NCI-H526 treated with DMSO at 0.1 percent for 48 hours (cell line): ENCODE measurements around the gene KDM5A.
"Not testable (repeated sequence)": the region's sequence is repeated elsewhere in the genome, so short reads cannot be mapped to it uniquely, and the experiment has no call there.

ENCODE experiments used
- DNase-seq: peaks from one replicate; lab custom pipeline; 2025; lab: John Stamatoyannopoulos, UW

Gene KDM5A

DNA sequence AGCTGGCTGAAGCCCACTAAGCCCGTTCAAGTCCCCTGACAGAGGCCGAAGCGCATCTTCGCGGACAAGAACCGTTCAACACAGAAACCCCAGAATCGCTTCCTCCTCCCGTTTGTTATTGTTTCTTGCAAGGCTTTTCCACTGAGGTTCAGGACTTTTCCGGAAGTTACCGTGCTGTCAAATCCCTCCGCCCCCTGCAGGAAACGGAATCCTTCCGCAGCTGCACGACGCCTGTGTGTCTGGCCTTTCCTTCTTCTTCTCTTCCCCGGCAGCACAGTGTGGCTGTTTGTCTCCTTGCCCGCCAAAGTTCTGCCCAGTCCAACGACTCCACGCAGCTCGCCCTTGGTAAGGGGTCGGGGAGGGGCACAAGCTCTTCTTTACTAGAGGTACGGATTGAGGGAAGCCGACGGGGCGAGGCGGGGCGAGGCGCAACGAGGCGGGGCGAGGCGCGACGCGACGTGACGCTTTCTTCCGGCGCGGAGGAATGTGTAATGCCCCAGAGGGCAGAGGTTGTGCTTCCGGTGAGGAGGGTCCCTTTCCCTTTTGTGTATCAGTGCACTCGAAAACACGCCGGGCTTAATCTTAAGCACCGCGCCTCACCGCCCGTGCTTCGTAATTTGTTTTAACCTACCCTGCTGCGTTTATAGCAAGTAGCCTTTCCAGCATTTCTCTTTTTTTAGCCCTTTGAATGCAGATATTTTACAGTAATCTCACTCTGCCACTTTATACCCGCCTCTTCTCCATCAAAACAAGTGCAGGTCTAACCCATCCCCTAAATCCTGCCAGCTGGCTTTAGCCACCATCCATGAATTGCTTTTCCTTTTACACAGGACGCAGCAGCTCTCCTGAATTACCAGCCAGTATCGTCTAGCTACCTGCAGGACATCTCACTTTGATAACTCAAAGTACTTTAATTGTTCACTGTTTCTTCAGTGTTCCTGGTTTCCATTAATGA, at the start of gene KDM5A:
Gene KDM5A (minus strand): TSS at position 179 of the 955 bp plus-strand sequence. CDS start 229 bp downstream, outside the sequence.
- no peak for DNase-seq

DNA sequence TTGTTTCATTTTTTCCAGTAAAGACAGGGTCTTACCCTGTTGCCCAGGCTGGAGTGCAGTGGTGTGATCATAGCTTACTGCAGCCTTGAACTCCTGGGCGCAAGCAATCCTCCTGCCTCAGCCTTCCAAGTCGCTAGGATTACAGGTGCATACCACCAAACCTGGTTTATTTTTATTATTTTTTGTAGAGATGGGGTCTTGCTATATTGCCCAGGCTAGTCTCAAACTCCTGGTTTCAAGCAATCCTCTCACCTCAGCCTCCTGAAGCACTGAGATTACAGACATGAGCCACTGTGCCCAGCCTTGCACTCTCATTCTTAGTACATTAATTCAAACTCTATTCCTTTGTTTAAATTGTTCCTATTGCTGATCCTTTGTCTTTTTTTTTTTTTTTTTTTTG, 46.6 kb upstream of the KDM5A start:
- DNase-seq: not testable (repeated sequence)

DNA sequence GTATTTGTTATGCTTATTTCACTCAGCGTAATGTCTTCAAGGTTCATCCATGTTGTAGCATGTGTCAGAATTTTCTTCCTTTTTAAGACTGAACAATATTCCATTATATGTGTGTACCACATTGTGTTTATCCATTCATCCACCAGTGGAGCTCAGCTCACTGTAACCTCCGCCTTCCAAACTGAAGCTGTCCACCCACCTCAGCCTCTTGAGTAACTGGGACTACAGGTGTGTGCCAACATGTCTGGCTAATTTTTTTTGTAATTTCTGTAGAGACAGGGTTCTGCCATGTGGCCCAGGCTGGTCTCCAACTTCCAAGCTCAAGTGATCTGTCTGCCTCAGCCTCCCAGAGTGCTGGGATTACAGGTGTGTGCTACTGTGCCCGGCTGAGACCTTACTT, 33.4 kb upstream of the KDM5A start:
- DNase-seq: no peak

DNA sequence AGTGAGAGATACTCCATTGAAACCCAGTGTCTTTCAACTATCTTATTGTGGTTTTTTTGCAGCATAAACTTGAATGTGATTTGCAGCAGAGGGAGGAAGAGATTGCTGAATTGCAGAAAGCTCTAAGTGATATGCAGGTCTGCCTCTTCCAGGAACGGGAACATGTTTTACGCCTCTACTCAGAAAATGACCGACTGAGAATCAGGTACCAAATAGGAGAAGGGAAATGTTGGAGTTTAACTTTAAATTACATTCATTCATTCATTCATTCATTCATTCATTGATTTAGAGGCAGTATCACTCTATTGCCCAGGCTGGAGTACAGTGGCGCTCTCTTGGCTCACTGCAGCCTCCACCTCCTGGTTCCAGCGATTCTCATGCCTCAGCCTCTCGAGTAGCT, 29.3 kb upstream of the KDM5A start:
- DNase-seq: no peak

- no peak for DNase-seq
Measured at GRCh38 chr12:414859-415258, 25.7 kb upstream of the KDM5A start.

DNA sequence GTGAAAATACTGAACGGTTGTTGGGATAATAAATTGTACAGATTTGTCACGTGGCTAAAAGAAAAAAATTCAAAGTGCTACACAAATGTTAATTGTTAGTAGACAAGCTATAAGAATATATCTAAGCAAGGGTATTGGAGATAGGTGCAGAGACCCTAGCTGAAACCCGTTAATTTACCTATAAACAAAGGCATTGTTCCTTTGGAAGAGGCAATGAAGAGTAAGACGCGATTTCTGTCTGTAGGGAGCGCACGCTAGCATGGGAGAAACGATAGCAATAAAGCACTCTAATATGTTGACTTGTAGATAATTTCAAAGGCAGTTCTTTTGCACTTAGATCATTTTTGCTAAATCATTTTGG, 12.9 kb upstream of the KDM5A start:
- no peak for DNase-seq

- DNase-seq: no peak
Measured at GRCh38 chr12:401235-402028, 12.3 kb upstream of the KDM5A start, which contains the start of gene CCDC77. CCDC77 (plus strand) TSS chr12:401644; CDS start chr12:409384, 7,740 bp downstream.

DNA sequence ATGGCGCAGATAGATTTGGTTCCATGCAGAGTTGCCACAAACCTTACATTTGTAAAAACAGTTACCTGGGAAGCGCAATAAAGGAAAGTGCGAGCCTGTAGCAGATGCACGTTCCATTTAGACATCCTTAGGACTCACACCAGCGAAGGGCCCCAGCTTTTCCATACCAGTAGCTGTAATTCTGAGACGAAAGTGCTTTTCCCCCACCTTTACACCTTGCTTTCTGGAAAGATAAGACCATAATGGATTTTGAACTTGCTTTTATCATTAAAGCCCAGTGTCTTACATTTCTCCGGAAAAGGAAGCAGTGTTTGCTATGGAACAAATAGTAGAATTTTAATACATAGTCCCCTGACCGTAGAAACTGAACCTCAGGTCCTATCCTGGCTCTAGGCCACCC, 11.7 kb upstream of the KDM5A start:
- no peak for DNase-seq

- DNase-seq: no peak
Measured at GRCh38 chr12:388541-389141, 479 bp downstream of the KDM5A start.

GRCh38 chr12:388012-388411, 1.1 kb downstream of the KDM5A start:
- DNase-seq: no peak

- DNase-seq: no peak
Measured at GRCh38 chr12:386651-387050, 2.5 kb downstream of the KDM5A start.

DNA sequence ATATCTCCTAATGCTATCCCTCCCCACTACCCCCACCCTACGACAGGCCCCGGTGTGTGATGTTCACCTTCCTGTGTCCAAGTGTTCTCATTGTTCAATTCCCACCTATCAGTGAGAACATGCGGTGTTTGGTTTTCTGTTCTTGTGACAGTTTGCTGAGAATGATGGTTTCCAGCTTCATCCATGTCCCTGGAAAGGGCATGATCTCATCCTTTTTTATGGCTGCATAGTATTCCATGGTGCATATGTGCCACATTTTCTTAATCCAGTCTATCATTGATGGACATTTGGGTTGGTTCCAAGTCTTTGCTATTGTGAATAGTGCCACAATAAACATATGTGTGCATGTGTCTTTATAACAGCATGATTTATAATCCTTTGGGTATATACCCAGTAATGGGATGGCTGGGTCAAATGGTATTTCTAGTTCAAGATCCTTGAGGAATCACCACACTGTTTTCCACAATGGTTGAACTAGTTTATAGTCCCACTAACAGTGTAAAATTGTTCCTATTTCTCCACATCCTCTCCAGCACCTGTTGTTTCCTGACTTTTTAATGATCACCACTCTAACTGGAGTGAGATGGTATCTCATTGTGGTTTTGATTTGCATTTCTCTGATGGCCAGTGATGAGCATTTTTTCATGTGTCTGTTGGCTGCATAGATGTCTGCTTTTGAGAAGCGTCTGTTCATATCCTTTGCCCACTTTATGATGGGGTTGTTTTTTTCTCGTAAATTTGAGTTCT, 18.2 kb downstream of the KDM5A start:
- not testable (repeated sequence) for DNase-seq

DNA sequence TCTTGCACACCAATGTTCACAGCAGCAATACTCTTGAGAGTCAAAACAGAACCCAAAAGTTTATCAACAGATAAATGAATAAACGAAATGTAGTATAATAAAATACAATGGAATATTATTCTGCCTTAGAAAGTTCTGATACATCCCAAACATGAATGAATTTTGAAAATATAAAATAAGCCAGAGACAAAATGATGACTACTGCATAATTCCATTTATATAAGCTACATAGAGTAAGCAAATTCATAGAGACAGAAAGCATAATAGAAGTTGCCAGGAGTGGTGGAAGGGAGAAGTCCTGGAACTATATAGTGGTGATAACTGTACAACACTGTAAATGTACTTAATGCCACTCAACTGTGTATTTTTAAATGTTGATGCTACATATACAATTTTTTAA, 21.1 kb downstream of the KDM5A start:
- no peak for DNase-seq

GRCh38 chr12:366820-367219, 22.3 kb downstream of the KDM5A start:
- no peak for DNase-seq

GRCh38 chr12:359091-359490, 30.0 kb downstream of the KDM5A start:
- no peak for DNase-seq

DNA sequence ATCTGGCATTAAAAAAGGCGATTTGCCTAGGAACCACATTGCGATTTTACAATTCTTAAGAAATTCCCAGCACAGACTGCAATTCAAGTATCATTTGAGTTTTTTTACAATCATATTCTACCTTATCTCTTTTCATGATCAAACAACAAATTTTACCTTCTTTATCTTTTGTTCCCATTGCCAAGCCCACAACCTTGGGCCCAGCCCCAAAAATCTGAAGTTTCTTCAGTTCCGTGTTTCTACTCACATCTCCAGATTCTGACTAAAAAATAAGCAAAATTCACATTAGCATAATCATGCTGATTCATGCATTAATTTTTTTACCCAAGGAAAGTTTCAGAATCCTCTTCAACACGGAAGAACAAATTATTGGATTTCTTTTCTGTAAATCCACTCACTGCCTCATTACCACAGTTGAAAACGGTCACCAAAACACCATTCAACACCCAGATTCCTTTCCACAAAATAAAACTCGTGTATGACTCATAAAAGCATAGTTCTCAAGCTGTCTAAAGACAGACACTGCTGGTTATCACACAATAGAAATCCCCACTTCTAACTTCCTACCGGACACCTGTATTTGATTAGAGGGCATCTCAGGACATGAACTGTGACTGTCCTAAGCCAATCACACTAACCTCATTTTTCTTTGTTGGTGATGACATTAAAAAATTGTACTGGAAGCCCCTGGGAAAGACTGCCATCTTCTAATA, 32.7 kb downstream of the KDM5A start:
- no peak for DNase-seq

DNA sequence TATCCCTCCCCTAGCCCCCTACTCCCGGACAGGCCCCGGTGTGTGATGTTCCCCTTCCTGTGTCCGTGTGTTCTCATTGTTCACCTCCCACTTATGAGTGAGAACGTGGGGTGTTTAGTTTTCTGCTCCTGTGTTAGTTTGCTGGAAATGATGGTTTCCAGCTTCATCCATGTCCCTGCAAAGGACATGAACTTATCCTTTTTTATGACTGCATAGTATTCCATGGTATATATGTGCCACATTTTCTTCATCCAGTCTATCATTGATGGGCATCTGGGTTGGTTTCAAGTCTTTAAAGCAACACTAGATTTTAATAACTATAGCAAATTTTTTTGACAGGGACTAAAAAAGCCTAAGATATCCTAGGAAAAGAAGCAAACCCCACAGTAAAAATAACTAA, 37.9 kb downstream of the KDM5A start:
- DNase-seq: not testable (repeated sequence)

DNA sequence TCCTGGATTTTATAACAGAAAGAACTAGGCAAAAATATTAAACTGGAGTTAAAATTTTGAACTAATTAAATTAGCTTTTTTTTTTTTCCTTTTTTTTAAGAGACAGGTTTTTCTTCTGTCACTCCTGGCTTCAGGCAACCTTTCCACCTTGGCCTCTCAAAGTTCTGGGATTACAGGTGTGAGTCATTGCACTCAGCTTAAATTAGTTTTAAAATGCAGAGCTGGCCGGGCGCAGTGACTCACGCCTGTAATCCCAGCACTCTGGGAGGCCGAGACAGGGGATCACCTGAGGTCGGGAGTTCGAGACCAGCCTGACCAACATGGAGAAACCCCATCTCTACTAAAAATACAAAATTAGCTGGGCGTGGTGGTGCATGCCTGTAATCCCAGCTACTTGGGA, 39.5 kb downstream of the KDM5A start:
- not testable (repeated sequence) for DNase-seq

DNA sequence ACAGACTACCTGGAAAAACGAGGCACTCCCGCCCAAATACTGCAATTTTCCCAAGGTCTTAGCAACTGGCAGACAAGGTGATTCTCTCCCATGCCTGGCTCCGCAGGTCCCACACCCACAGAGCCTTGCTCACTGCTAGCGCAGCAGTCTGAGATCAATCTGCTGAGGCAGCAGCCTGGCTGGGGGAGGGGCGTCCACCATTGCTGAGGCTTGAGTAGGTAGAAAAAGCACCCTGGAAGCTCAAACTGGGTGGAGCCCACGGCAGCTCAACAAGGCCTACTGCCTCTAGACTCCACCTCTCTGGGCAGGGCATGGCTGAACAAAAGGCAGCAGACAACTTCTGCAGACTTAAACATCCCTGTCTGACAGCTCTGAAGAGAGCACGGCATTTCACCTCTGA, 46.1 kb downstream of the KDM5A start:
- DNase-seq: not testable (repeated sequence)

DNA sequence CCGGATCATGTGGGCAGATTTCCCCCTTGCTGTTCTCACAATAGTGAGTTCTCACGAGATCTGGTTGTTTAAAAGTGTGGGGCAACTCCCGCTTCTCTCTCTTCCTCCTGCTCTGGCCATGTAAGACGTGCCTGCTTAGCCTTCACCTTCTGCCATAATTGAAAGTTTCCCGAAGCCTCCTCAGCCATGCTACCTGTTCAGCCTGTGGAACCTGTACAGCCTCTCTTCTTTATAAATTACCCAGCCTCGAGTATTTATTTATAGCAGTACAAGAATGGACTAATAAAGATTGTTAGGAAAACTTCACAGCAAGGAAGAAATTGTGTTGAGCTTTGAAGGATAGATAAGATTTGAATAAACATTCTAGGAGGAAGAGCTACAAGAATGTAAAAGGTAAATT, 52.1 kb downstream of the KDM5A start:
- no peak for DNase-seq

GRCh38 chr12:334125-334524, 55.0 kb downstream of the KDM5A start:
- no peak for DNase-seq
